Transverse colon (tissue), 4 donors: Measurements from ENCODE around the gene SLC6A7. TPM values are rescaled to one million over a fixed set of nuclear protein-coding genes. Genes with fewer than 3 reads are reported as not detected.

ENCODE experiments used
- DNase-seq: peaks from one replicate; pipeline ENCODE4 v3.0.0-alpha.2; 2019
- H3K27ac ChIP-seq, 4 donors: fragments of 200-600 bp; sonication (generic); 2 replicates each; pipeline ENCODE4 v1.5.1; 2016 to 2018; ENCODE audit warnings: inconsistent platforms in 4 of 4
- H3K27me3 ChIP-seq: fragments of 200-600 bp; sonication (generic); 2 replicates; pipeline ENCODE4 v1.5.1; 2017; ENCODE audit warnings: inconsistent platforms
- H3K36me3 ChIP-seq, 4 donors: fragments of 200-600 bp; sonication (generic); 2 replicates each; pipeline ENCODE4 v1.5.1; 2017 to 2019; ENCODE audit warnings: inconsistent platforms in 4 of 4
- H3K4me1 ChIP-seq, 4 donors: fragments of 200-600 bp; sonication (generic); 2 replicates each; pipeline ENCODE4 v1.5.1; 2017 to 2020; ENCODE audit warnings: inconsistent platforms in 4 of 4
- H3K4me3 ChIP-seq, 4 donors: fragments of 200-600 bp; sonication (generic); 1 replicate in 1 of 4; 2 replicates in 3 of 4; pipeline versions ENCODE4 v1.5.1 to v1.6.1; 2017 to 2019; ENCODE audit warnings: inconsistent platforms in 4 of 4
- H3K9me3 ChIP-seq, 2 donors: fragments of 200-600 bp; sonication (generic); 2 replicates each; pipeline ENCODE4 v1.5.1; 2017 to 2019; ENCODE audit warnings: inconsistent platforms in 2 of 2
- CTCF ChIP-seq, 5 experiments: fragments of 200-600 bp in 3 of 5; fragments of 450-650 bp in 2 of 5; sonication (generic) in 3 of 5; IDR thresholded peaks; 1 replicate in 2 of 5; 2 replicates in 3 of 5; pipeline ENCODE4 v1.5.1; 2016 to 2017; ENCODE audit warnings: antibody characterized with exemption in 5 of 5, inconsistent platforms in 3 of 5, mild to moderate bottlenecking in 2 of 5, moderate library complexity in 1 of 5
- EP300 ChIP-seq: sonication (generic); formaldehyde crosslinking; IDR thresholded peaks from one replicate; pipeline ENCODE4 v1.6.1; 2017; ENCODE audit warnings: antibody characterized with exemption, low read depth
- POLR2A ChIP-seq: fragments of 450-650 bp; IDR thresholded peaks from one replicate; pipeline ENCODE4 v1.6.1; 2016; ENCODE audit warnings: antibody characterized with exemption, mild to moderate bottlenecking, moderate library complexity
- POLR2AphosphoS5 ChIP-seq, 3 donors: sonication (generic); formaldehyde crosslinking; IDR thresholded peaks; one replicate each; pipeline ENCODE4 v1.6.1; 2016; ENCODE audit warnings: antibody characterized with exemption in 3 of 3
- WGBS, 2 donors: methylation state at CpG; one replicate each; pipeline ENCODE4 v1.1.5; 2018; ENCODE audit warnings: low coverage in 1 of 2; 5-methylcytosine and 5-hydroxymethylcytosine counted together
- in situ Hi-C, 4 donors: fragments of 200-750 bp; cut with MboI; loops; one replicate each; pipeline versions ENCODE4 v1.15.0 to v1.15.1; 2017; ENCODE audit warnings: low sequenced_read_pairs in 3 of 4, low pct_ligation_motif_present in 1 of 4, low pct_unique_long_range_greater_than_20kb in 1 of 4
- intact Hi-C: fragments of 100-400 bp; cut with DNase I; formaldehyde crosslinking; loops from one replicate; pipeline ENCODE4 v1.15.1; 2023; ENCODE audit warnings: low total_unique reads
- total RNA-seq, 4 donors: library from RNA; depleted of rRNA; stranded (reverse); fragments of >200 nt; gene quantifications; one replicate each; pipeline ENCODE4 v1.1.0, GENCODE V29; 2016

The SLC6A7 gene
- total RNA-seq, 4 donors from 2014 or later, result 19.5 to 67.7 (median 21.3) TPM

- Histone ChIP-seq H3K4me1 (peaks cover 31 to 86% (median 71%) of the 10 kb centered on the region in 4 donors), H3K27ac (peak overlapping the region; percentile 39 to 88 (median 87)), H3K27me3 (no peaks in the 10 kb centered on the region), H3K36me3 (peaks cover 0 to 3% (median 0%) of the 10 kb centered on the region in 4 donors), H3K4me3 (no peak overlapping the region), H3K9me3 (no peaks in the 10 kb centered on the region)
- in situ Hi-C loops, result no loop called here
- intact Hi-C loops, result no loop called here
- 20 to 74% methylated on average over 2 to 5 of the region's 5 CpGs for WGBS, 2 donors
- no peak for DNase-seq
- TF ChIP-seq POLR2A (no peak), POLR2AphosphoS5 (IDR thresholded peaks at IDR 0.05) (no peak), EP300 (no peak), CTCF (IDR thresholded peaks at IDR 0.05) (peak in 4 of 5 experiments; percentile 38 to 50 (median 40))
These were observed 14.3 kb upstream of the SLC6A7 start for GRCh38 chr5:150175536-150175935.

GRCh38 chr5:150176745-150177477 lies 13.0 kb upstream of the SLC6A7 start:
- Histone ChIP-seq H3K27ac (peak overlapping the region; percentile 39 to 88 (median 87)), H3K36me3 (no peaks in the 10 kb centered on the region), H3K9me3 (no peaks in the 10 kb centered on the region), H3K27me3 (no peaks in the 10 kb centered on the region), H3K4me1 (peaks cover 45 to 96% (median 80%) of the 10 kb centered on the region in 4 donors), H3K4me3 (no peak overlapping the region)
- in situ Hi-C loops (no loop called here), intact Hi-C loops (no loop called here)
- TF ChIP-seq POLR2A (no peak), EP300 (no peak), POLR2AphosphoS5 (IDR thresholded peaks at IDR 0.05) (no peak), CTCF (IDR thresholded peaks at IDR 0.05) (no peak)
- DNase-seq, result no peak
- WGBS, 2 donors, result 48% methylated on average over 8 of the region's 8 CpGs; no CpG with 5 or more reads in 1 of the 2 donors

- no peak for DNase-seq
- no peak overlapping the region for H3K4me3 ChIP-seq
- no peaks in the 10 kb centered on the region for H3K36me3 ChIP-seq
- H3K9me3 ChIP-seq, result no peaks in the 10 kb centered on the region
- 54% methylated on average over 4 of the region's 4 CpGs; no CpG with 5 or more reads in 1 of the 2 donors for WGBS, 2 donors
- peak overlapping the region; percentile 85 to 88 (median 87) for H3K27ac ChIP-seq
- H3K4me1 ChIP-seq, result peaks cover 50 to 96% (median 80%) of the 10 kb centered on the region in 4 donors
- TF ChIP-seq POLR2A (no peak), POLR2AphosphoS5 (IDR thresholded peaks at IDR 0.05) (no peak), EP300 (no peak), CTCF (IDR thresholded peaks at IDR 0.05) (no peak)
- no peaks in the 10 kb centered on the region for H3K27me3 ChIP-seq
- intact Hi-C loops, result no loop called here
- in situ Hi-C loops, result no loop called here
These were observed 12.1 kb upstream of the SLC6A7 start for GRCh38 chr5:150177721-150178120.

GRCh38 chr5:150178262-150178661 lies 11.6 kb upstream of the SLC6A7 start:
- no peaks in the 10 kb centered on the region for H3K9me3 ChIP-seq
- H3K4me1 ChIP-seq, result peaks cover 50 to 96% (median 80%) of the 10 kb centered on the region in 4 donors
- in situ Hi-C loops, result no loop called here
- peak overlapping the region; percentile 85 to 88 (median 87) for H3K27ac ChIP-seq
- WGBS, 2 donors, result 46% methylated on average over 4 of the region's 4 CpGs; no CpG with 5 or more reads in 1 of the 2 donors
- no peak overlapping the region for H3K4me3 ChIP-seq
- no peak for TF ChIP-seq CTCF (IDR thresholded peaks at IDR 0.05)
- no peak for TF ChIP-seq POLR2AphosphoS5 (IDR thresholded peaks at IDR 0.05)
- no peak for TF ChIP-seq POLR2A
- no peak for TF ChIP-seq EP300
- intact Hi-C loops, result no loop called here
- H3K27me3 ChIP-seq, result no peaks in the 10 kb centered on the region
- peak; percentile 66 for DNase-seq
- no peaks in the 10 kb centered on the region for H3K36me3 ChIP-seq
